Natural killer cell treated with Interleukin-12 subunit alpha and Interleukin-12 subunit beta and Interleukin-15 and Interleukin-18, amount 100 ng/mL, for 72 hours (primary cell): Measurements from ENCODE around the gene PRDX5. TPM values are rescaled to one million over a fixed set of nuclear protein-coding genes. Genes with fewer than 3 reads are reported as not detected.

Experiments
- ATAC-seq, 2 donors: fragments of 150-1000 bp; cut with Tn5 transposase in 1 of 2; sonication (Bioruptor Pico), chemical (Tn5 transposase) in 1 of 2; 2 replicates each; pipeline ENCODE4 v1.10.0; 2021
- DNase-seq: peaks from one replicate; pipeline ENCODE4 v3.0.0; 2022; ENCODE audit warnings: low spot score
- H3K27ac Mint-ChIP-seq, 2 donors: 1 replicate in 1 of 2; 2 replicates in 1 of 2; pipeline ENCODE4 v1.8.0; 2022; ENCODE audit warnings: mixed read lengths in 2 of 2, mild to moderate bottlenecking in 1 of 2, moderate library complexity in 1 of 2
- H3K27me3 Mint-ChIP-seq, 2 donors: 1 replicate in 1 of 2; 2 replicates in 1 of 2; pipeline ENCODE4 v1.8.0; 2022; ENCODE audit warnings: mixed read lengths in 2 of 2
- H3K36me3 Mint-ChIP-seq: one replicate; pipeline ENCODE4 v1.8.0; 2022; ENCODE audit warnings: mixed read lengths
- H3K4me1 Mint-ChIP-seq, 2 donors: 1 replicate in 1 of 2; 2 replicates in 1 of 2; pipeline ENCODE4 v1.8.0; 2022; ENCODE audit warnings: low read depth in 2 of 2, mixed read lengths in 2 of 2, mild to moderate bottlenecking in 1 of 2
- H3K4me3 Mint-ChIP-seq: one replicate; pipeline ENCODE4 v1.8.0; 2022; ENCODE audit warnings: mixed read lengths
- H3K9me3 Mint-ChIP-seq: 2 replicates; pipeline ENCODE4 v1.8.0; 2022; ENCODE audit warnings: mixed read lengths
- total RNA-seq, 2 donors: library from RNA; stranded (reverse); gene quantifications; one replicate each; pipeline ENCODE4 v1.2.3, GENCODE V29; 2022

Gene PRDX5
- total RNA-seq, 2 donors from 2014 or later, result 83.5 to 116 TPM

GRCh38 chr11:64347193-64347867 is 29.4 kb downstream of the PRDX5 start:
- H3K36me3 Mint-ChIP-seq, result no peaks in the 10 kb centered on the region
- ATAC-seq (peak; percentile 47 to 56), DNase-seq (no peak)
- peaks cover 5 to 26% of the 10 kb centered on the region in 2 donors for H3K4me1 Mint-ChIP-seq
- peak overlapping the region; percentile 40 to 85 for H3K27ac Mint-ChIP-seq
- peak overlapping the region; percentile 34 for H3K4me3 Mint-ChIP-seq
- no peaks in the 10 kb centered on the region for H3K9me3 Mint-ChIP-seq
- H3K27me3 Mint-ChIP-seq, result no peaks in the 10 kb centered on the region

DNA sequence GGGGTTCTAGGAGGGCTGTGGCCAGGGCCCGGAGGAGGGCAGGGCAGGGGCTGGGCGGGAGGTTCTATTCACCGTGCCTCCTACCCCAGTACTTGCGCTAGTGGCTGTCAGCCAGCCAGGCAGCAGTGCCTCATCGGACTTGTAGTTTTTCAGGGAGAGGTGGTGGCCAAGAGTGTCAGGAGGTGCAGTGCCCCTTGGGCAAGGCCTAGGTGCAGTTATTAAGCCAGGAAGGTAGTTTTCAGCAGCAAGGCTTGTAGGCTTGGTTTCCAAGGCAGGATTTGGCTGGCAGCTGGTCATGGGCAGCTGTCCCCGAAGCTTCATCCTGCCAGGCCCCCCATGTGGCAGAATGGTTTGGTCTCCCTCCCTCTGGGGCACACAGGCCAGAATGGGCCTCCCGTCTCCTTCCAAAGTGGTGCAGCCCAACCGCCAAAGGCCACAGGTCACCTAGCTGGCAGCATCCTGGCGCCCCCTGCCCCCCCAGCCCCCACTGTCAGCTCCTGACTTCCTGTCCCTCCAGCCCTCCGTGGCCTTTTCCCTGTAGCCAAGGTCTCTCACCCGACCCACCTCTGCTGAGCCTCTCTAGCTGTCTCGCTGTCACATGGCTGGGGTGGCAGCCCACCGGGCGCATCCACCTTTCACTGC is 30.6 kb downstream of the PRDX5 start:
- no peaks in the 10 kb centered on the region for H3K27me3 Mint-ChIP-seq
- no peak overlapping the region for H3K4me3 Mint-ChIP-seq
- DNase-seq (no peak), ATAC-seq (no peak)
- peaks cover 5 to 21% of the 10 kb centered on the region in 2 donors for H3K4me1 Mint-ChIP-seq
- no peak overlapping the region for H3K27ac Mint-ChIP-seq
- H3K9me3 Mint-ChIP-seq, result no peaks in the 10 kb centered on the region
- no peaks in the 10 kb centered on the region for H3K36me3 Mint-ChIP-seq

DNA sequence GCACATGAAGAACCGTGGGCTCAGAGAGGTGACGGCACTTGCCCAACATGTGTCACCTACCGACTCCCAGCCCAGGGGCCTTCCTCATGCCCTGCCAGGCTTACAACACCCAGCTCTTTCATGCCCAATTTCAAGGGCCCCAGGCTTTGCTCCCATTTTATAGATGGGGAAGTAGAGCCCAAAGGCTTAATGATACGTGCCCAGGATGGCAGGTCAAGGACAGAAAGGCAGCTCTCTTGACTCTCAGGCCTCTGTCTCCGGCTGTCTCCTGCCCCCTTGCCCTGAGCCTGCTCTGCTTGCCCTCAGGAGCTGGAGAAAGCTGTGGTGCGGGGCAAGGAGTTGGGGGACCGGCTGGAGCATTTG is 31.1 kb downstream of the PRDX5 start:
- Mint-ChIP-seq H3K4me3 (no peak overlapping the region), H3K36me3 (no peaks in the 10 kb centered on the region), H3K27ac (no peak overlapping the region), H3K9me3 (no peaks in the 10 kb centered on the region), H3K27me3 (no peaks in the 10 kb centered on the region), H3K4me1 (peaks cover 5 to 21% of the 10 kb centered on the region in 2 donors)
- DNase-seq, result no peak
- no peak for ATAC-seq

GRCh38 chr11:64349404-64349803 is 31.5 kb downstream of the PRDX5 start:
- Mint-ChIP-seq H3K27ac (no peak overlapping the region), H3K4me3 (no peak overlapping the region), H3K27me3 (no peaks in the 10 kb centered on the region)

DNA sequence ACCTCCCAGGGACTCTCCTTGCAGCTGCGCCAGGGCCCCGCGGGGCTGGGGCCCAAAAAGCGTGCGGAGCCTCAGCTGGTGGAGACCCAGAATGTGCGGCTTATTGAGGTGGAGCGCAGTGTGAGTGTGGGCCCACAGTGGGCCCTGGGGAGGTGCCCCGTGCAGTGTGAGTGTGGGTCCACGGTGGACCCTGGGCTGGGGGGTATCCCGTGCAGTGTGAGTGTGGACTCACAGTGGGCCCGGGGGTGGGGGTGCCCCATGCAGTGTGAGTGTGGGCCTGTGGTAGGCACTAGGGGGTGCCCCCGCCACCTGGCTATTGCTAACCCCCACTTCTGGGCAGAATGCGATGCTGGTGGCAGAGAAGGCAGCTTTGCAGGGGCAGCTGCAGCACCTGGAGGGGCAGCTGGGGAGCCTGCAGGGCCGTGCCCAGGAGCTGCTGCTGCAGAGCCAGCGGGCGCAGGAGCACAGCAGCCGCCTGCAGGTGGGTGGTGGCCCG is 33.3 kb downstream of the PRDX5 start:
- DNase-seq (peak; percentile 39), ATAC-seq (no peak)
- Mint-ChIP-seq H3K27me3 (no peaks in the 10 kb centered on the region), H3K36me3 (no peaks in the 10 kb centered on the region), H3K4me3 (no peak overlapping the region), H3K9me3 (no peaks in the 10 kb centered on the region), H3K27ac (no peak overlapping the region), H3K4me1 (peaks cover 5 to 13% of the 10 kb centered on the region in 2 donors)

More at GRCh38 chr11:64349404-64349803, 31.5 kb downstream of the PRDX5 start:
- H3K36me3 Mint-ChIP-seq, result no peaks in the 10 kb centered on the region
- no peaks in the 10 kb centered on the region for H3K9me3 Mint-ChIP-seq
- DNase-seq, result no peak
- H3K4me1 Mint-ChIP-seq, result peaks cover 5 to 21% of the 10 kb centered on the region in 2 donors
- no peak for ATAC-seq

DNA sequence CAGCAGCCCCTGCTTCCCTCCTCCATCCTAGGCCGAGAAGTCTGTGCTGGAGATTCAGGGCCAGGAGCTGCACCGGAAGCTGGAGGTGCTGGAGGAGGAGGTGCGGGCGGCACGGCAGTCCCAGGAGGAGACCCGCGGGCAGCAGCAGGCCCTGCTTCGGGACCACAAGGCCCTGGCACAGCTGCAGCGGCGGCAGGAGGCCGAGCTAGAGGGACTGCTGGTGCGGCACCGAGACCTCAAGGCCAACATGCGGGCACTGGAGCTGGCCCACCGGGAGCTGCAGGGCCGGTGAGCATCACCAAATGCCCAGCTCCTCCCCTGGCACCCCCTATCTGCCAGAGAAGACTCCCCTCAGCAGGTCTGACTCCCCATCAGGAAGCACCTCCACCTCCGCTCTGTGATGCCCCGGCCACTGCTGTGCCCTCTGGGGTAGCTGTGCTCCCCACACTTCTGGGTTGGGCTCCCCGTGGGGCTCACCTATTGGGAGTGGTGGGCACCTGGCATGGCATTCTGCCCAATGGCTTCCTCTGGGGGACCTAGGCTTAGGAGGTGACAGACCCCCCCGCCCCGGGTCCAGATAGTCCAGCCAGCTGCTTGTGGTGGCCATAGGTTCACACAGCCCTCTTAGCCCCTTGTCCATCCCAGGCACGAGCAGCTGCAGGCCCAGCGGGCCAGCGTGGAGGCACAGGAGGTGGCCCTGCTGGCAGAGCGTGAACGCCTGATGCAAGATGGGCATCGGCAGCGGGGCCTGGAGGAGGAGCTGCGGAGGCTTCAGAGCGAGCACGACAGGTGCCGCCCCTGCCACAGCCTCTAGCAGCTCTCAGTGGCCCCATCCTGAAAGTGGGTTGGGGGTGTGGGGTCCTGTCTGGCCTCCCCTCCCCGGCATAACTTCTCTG is 34.4 kb downstream of the PRDX5 start:
- DNase-seq (peak; percentile 58), ATAC-seq (no peak)
- Mint-ChIP-seq H3K9me3 (no peaks in the 10 kb centered on the region), H3K4me3 (no peak overlapping the region), H3K4me1 (peaks cover 9 to 13% of the 10 kb centered on the region in 2 donors), H3K27me3 (no peaks in the 10 kb centered on the region), H3K36me3 (no peaks in the 10 kb centered on the region), H3K27ac (no peak overlapping the region)

DNA sequence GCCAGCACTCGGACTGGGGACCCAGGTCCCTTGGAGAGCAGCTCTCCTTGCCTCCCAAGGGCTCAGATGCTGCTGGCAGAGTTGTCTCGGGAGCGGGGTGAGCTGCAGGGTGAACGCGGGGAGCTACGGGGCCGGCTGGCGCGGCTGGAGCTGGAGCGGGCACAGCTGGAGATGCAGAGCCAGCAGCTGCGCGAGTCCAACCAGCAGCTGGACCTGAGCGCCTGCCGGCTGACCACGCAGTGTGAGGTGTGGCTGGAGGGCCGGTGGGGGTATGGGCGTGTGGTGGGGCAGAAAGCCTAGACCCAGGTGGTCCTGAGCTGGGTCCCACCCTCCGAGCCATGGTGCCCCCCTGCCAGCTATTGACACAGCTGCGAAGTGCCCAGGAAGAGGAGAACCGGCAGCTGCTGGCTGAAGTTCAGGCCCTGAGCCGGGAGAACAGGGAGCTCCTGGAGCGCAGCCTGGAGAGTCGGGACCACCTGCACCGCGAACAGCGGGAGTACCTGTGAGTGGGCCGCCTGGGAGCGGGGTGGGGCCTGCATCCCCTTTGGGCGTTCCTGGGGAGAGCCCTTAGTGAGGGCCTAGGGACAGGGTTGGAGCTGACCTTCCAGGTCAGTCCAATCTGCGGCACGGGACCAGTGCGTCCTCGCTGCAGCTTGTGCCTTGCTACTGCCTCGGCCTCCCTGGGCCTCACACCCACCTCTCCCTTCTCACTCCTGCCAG is 35.2 kb downstream of the PRDX5 start:
- H3K36me3 Mint-ChIP-seq, result no peaks in the 10 kb centered on the region
- H3K9me3 Mint-ChIP-seq, result no peaks in the 10 kb centered on the region
- no peak overlapping the region for H3K27ac Mint-ChIP-seq
- H3K4me1 Mint-ChIP-seq, result peaks cover 7 to 16% of the 10 kb centered on the region in 2 donors
- H3K4me3 Mint-ChIP-seq, result no peak overlapping the region
- H3K27me3 Mint-ChIP-seq, result no peaks in the 10 kb centered on the region
- no peak for DNase-seq
- no peak for ATAC-seq

- no peak overlapping the region for H3K27ac Mint-ChIP-seq
- ATAC-seq (no peak), DNase-seq (no peak)
- H3K4me1 Mint-ChIP-seq, result peaks cover 7 to 16% of the 10 kb centered on the region in 2 donors
- H3K36me3 Mint-ChIP-seq, result no peaks in the 10 kb centered on the region
- no peaks in the 10 kb centered on the region for H3K27me3 Mint-ChIP-seq
- no peaks in the 10 kb centered on the region for H3K9me3 Mint-ChIP-seq
- no peak overlapping the region for H3K4me3 Mint-ChIP-seq
Measured at GRCh38 chr11:64353715-64354506, 36.0 kb downstream of the PRDX5 start.

DNA sequence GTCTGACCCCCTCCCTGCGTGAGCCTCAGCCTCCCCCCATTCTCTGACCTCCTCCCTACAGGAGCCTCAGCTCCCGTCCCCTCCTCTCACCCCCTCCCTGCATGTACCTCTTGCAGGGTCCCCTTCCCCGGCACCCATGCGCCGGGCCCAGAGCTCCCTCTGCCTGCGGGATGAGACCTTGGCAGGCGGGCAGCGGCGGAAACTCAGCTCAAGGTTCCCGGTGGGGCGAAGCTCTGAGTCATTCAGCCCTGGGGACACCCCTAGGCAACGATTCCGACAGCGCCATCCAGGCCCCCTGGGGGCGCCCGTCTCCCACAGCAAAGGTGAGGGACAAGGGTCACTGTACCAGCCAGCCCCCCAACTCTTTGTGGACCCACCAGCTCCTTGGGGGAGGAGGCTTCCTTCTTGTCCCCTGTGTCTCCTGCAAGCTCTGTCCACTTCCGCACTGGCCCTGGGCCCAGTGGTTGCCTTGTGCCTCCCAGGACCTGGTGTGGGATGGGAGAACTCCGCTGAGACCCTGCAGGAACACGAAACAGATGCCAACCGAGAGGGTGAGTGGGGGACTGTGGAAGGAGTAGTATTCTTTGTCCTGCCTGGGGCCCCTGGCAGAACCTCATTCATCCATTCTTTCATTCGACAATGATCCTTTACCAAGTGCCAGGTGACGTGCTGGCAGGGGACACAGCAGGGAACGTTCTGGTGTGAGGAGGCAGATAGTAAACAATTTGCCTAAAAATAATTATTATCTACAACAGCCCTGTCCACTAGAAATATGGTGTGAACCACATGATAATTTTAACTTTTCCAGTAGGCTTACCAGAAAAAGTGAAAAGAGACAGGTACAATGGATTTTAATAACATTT is 37.4 kb downstream of the PRDX5 start:
- DNase-seq (peak; percentile 22), ATAC-seq (no peak)
- H3K4me3 Mint-ChIP-seq, result no peak overlapping the region
- H3K27ac Mint-ChIP-seq, result no peak overlapping the region
- no peaks in the 10 kb centered on the region for H3K9me3 Mint-ChIP-seq
- no peaks in the 10 kb centered on the region for H3K36me3 Mint-ChIP-seq
- no peaks in the 10 kb centered on the region for H3K27me3 Mint-ChIP-seq
- H3K4me1 Mint-ChIP-seq, result peaks cover 16 to 22% of the 10 kb centered on the region in 2 donors

- H3K9me3 Mint-ChIP-seq, result no peaks in the 10 kb centered on the region
- no peak overlapping the region for H3K27ac Mint-ChIP-seq
- DNase-seq (no peak), ATAC-seq (no peak)
- peak overlapping the region; percentile 47 for H3K4me3 Mint-ChIP-seq
- H3K4me1 Mint-ChIP-seq, result peaks cover 16 to 19% of the 10 kb centered on the region in 2 donors
- no peaks in the 10 kb centered on the region for H3K36me3 Mint-ChIP-seq
- no peaks in the 10 kb centered on the region for H3K27me3 Mint-ChIP-seq
Measured at GRCh38 chr11:64356498-64357411, 38.8 kb downstream of the PRDX5 start.

GRCh38 chr11:64357446-64357845 is 39.5 kb downstream of the PRDX5 start:
- H3K27me3 Mint-ChIP-seq, result no peaks in the 10 kb centered on the region
- no peak for DNase-seq
- H3K4me1 Mint-ChIP-seq, result peaks cover 16 to 18% of the 10 kb centered on the region in 2 donors
- no peaks in the 10 kb centered on the region for H3K36me3 Mint-ChIP-seq
- peak overlapping the region; percentile 64 for H3K4me3 Mint-ChIP-seq
- no peaks in the 10 kb centered on the region for H3K9me3 Mint-ChIP-seq
- ATAC-seq, result no peak
- peak overlapping the region in 1 of 2 donors; percentile 35 for H3K27ac Mint-ChIP-seq
